T-helper 2 cell treated with Interferon-gamma antibody and Interleukin-4, amounts not matched to agents 100 ng/mL and 5 ng/mL, for 36 hours (primary cell): ENCODE data around the gene VAC14. TPM values are rescaled to one million over a fixed set of nuclear protein-coding genes. Genes with fewer than 3 reads are reported as not detected.
"Not testable (repeated sequence)": the region's sequence is repeated elsewhere in the genome, so short reads cannot be mapped to it uniquely, and the experiment has no call there.

Source experiments
- intact Hi-C: fragments of 100-400 bp; cut with micrococcal nuclease; formaldehyde crosslinking; loops from one replicate; pipeline ENCODE4 v1.15.1; 2023
- total RNA-seq: library from RNA; stranded (reverse); gene quantifications from 2 replicates; pipeline ENCODE4 v1.2.3, GENCODE V29; 2022

The VAC14 gene
- total RNA-seq, 1 donor from 2014 or later = 37.3 TPM

DNA sequence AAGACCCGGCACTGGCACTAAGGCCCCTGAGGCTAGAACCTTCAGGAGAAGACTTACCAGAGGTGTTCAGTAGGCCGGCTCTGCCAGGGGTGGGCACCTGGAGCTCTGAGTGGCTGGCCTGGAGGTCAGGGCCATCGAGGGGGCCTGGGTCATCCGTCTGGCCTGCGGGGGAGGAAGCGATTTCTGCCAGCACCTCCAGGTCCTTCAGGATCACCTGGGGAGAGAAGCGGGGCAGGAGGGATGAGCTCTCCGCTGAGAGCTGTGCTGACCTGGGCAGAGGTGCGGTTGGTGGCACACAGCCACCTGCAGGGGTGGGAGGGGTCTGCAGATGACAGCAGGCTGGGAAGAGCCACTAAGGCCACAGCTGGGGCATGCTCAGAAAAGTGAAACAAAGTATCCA is 56.6 kb downstream of the VAC14 start:
- intact Hi-C loops = no loop called here

DNA sequence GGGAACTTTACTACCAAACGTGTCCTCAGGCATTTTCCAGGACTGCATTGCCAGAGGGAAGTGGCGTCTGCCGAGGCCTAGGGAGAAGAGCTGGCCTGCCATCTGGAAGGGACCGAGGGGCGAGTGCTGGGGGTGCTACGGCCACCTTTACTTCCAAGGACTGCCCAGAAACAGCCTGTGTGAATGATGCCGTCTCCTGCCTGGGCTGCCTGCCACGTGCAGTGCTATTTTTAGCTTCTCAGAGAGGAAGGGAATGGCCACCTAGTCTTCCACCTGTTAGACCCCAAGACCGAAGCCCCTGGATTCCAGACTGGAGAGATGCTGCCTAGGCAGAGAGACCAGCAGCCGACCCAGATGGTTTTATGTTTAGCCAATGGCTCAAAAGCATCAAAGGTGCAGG is 57.2 kb downstream of the VAC14 start:
- intact Hi-C loops = no loop called here

DNA sequence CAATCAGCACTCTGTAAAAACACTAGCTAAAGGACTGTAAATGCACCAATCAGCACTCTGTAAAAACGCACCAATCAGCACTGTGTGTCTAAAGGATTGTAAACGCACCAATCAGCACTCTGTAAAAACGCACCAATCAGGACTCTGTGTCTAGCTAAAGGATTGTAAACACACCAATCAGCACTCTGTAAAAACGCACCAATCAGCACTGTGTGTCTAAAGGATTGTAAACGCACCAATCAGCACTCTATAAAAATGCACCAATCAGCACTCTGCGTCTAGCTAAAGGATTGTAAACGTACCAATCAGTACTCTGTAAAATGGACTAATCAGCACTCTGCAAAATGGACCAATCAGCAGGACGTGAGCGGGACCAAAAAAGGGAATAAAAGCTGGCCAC is 58.0 kb downstream of the VAC14 start:
- intact Hi-C loops = not testable (repeated sequence)

DNA sequence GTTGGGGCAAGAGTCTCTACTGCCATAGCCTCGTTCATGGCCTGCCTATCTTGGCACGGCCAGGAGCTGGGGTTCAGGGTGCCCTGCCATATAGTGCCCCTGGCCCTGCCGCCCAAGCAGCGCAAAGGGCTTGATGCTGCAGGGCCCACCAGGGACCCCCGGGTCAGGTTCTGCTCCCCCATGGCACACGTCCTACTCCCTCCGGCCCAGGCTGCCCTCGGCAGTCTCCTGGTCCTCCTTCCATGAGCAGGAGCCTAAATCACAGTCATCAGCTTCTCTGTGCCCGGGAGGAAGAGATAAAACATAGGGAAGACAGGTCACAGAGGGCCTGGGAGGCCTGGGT is 59.2 kb downstream of the VAC14 start:
- intact Hi-C loops = no loop called here

DNA sequence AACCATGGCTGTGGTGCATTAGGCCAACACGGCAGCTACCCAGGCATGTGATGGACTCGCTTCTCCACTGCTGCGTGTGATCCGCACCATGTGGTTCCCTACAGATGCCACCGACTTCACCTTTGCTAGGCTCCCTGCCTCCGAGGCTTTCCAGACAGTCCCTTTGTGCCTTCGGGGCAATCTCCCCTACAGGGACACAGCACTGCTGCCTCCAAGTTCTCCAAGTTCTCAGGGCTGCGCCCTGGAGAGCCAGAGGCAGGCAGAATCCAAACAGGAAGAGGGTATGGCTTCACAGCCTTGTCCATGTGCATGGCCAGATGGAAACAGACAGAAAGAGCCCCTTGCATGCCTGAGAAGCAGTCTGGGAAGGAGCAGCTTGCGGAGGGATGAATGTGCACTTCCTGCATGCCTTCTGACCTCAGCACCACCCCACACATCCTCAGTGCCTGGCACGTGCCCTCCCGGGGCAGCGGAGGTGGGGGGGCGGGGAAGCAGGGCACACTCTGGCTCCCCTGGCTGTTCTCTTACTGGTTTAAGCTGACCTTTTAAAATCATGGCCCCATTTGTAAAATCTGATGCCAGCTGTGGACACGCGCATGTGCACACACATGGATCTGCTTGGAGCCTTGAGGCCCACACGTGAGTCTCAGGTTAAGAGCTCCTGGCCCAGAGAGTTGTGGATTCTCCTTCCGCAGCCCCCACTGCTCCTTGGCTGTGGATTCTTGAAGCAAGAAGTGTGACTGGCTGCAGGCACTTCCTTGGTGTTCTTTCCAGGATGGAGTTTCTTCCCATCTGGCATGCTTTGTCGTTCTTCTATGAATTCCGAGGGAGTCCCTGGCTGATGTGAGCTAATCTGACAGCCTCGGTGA is 59.8 kb downstream of the VAC14 start:
- intact Hi-C loops = no loop called here

DNA sequence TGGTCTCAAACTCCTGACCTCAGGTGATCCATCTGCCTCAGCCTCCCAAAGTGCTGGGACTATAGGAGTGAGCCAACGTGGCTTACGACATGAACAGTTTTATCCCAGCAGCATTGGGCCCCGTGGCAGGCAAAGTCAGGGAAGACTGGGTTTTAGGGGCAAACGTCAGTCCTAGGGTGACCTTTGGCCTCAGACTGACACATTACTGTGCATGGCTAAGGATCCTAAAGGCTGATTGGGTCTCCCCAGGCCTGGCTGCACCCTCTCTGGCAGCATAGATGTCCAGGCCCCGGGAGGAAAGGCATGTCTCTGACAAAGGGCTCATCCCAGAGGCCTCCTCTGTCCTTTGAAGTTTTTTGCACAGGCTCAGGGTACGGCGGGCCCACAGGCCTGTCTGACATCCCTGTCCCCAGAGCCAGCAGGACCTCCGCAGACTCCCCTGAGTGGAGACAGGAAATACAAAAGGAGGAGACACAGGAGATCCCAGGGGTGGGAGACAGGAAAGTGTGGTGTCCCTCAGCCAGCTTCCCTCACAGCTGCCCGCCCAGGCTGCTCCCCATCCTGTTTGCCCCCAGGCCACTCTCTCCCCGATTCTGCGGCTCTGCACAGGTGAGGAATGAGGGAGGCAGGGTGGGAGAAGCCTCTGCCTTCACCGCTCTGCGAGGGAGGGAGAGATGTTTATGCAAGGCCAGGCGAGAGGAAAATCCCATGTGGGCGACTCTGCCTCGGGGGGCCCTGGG is 60.6 kb downstream of the VAC14 start:
- intact Hi-C loops = no loop called here

DNA sequence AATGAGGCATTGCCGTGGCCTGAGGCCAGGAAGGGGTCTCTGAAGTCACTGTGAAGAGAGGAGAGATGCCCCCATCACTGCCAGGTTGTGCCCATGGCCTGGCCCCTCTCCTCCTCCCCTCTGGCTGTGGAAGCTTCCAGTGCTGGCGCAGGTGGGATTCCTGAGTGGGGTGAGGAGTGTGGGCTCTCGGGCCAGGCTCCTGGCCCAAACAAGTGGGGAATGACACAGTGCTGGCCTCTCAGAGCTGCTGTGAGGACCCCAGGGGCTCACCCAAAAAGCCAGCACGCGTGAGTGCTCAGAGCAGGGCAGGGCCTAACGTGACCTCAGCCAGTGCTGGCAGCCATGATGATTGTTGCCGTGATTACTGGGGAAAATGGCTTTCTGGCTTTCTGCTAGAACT is 61.6 kb downstream of the VAC14 start:
- intact Hi-C loops = loop anchor here (5.0 kb wide), 1 partner anchor 217 kb away; the partner anchor contains the start of genes COG4 and SF3B3

DNA sequence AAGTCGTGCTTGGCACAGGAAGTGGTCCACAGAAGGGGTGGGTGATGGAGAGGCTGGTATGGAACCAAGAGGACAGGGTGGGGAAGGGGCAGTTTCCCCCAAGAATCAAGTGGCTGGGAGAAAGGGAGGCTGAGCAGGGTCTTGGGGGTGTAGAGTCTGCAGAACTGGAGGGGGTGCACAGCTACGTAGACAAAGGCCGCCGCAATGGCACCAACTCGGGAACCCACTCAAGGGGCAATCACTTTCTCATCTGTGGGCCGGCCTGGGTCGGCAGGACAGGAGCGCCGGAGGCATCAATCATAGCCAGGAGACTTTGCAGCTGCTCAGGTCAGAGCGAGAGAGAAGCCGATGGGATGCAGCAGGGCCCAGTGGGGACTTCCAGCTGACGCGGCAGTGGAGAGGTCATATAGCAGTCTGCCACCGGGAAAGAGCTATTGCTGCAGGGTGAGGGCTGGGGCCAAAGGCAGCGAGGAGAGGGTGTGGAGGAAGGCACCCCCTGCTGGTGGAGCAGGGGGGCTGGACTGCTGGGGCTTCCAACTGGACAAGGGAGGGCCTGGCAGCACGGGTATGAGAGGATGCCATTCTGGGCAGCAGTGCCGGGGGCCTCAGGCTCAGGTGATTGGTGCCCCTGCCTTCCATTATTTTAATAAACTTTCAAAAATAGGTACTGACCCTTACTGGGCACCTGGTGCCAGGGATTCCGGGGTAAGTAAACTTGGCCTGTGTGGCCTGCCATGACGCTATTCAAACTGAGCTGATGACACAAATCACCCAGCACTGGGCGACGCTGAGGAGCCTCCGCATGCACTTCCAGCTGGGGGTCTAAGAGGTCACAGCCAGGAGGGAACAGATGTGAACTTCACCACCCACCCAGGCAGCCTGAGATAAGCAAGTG is 62.6 kb downstream of the VAC14 start:
- intact Hi-C loops = loop anchor here (5.0 kb wide), 1 partner anchor 216 kb away; the partner anchor contains the start of genes COG4 and SF3B3

DNA sequence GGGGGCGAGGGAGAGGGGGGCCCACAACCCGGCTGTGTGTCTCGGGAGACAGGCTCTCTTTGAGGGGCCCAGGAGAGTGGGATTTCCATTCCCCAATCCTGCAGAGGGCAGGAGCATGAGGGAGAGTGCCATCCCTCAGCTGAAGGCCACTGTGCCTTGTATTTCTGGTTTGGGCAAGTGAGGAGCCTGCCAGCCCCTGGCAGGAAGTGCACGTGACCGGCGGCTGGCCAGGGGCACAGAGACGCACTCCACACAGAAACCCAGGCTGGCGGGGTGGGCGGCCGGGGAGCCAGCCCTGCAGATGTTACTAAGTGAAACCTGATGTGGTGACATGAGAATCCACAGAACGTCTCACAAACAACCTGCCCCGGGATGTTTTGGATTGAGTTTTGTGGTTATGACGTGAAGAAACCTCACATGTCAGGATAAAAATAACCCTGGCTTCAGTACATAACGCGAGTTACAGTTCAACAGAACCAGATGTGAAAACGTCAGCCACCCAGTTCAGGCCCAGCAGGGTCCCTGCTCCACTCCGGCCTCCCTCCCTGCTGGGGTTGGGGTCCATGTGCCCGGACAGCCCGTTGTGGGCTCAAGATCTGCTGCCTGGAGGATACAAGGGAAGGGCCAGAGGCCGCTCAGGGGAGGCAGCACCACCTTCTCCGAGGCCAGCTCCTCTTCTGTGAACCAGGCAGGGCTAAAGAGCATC is 63.4 kb downstream of the VAC14 start:
- intact Hi-C loops = loop anchor here (1.0 to 5.0 kb wide), 4 partner anchors 34 to 215 kb away; partner anchors contain the start of genes COG4, SF3B3 and VAC14

DNA sequence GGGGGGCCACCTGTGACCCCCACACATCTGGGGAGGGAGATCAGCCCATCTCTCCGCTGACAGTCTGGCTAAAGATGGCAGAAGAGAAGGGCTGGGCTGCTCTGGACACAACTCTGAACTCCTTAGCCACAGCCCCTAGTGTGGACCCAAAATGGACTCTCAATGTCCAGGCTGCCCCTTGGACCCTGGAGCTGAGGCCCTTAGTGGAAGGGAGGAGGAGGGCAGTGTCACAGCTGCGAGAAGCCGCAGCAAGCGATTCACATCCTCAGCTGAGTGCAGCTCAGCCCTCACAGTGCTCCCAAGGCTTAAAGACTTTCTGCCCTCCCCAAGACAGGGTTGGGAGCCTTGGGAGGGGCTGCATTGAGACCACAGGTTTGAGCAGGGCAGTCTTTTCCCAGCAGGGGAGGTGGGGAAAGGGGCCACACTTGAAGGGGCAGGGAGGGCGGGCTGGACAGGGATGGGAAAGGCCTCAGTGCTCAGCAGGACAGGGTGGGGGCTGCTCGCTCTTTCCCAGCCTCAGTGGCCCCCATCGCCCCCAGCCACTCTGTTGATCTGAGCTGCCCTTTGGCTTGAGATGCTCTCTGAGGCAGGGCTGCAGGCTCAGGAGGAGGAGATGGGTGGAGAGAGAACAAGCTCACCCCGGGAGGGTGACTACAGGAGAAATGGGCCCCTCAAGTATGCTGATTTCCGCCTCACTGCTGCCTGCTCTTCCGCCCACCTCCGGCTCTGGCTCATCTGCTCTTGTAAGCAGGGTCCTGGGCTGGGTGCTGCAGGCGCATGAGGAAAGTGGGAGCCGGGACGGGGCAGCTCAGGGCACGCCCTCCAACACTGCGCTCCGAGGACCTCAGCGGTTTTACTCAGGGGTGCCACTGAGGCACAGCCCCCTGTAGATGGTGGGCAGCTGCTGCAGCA is 64.2 kb downstream of the VAC14 start:
- intact Hi-C loops = loop anchor here (1.0 to 5.0 kb wide), 4 partner anchors 35 to 214 kb away; partner anchors contain the start of genes COG4, SF3B3 and VAC14

DNA sequence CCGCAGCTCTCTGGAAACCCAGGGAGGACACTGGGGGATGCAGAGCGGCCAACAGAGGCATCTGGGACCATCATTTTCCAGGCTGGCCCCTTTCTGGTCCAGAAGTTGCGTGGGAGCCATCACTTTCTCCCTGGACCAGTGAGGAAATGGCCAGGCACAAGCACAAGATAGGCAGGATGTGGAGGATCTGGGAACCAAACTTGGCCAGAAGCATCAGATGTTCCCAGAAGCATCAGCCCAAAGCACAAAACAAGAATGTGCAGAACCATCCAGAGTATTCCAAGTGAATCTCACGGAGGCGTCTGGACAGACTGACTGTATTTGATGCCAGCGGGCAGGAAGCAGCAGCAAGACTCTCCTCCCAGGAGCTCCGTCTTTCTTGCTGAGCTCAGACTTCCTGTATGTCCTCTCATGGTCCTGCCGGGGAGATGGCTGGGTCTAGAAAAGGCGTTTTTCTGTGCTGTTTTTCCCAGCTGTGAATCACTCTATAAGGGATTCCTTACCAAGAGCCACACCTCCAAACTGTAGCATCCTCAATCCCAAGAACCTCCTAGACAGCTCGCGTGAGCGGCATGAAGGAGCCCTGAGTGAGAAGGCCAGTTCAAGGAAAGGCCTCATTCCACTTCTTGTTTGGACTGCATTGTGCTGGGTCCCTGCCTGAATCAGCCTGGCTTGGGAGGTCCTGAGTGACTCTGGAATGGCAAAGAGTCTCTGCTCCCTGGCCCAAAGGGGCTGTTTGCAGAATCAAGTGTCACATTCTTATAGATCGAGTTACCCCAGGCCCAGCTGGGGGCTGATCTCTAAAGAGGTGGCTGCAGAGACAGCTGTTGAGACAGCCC is 65.6 kb downstream of the VAC14 start:
- intact Hi-C loops = loop anchor here (5.0 kb wide), 1 partner anchor 213 kb away; the partner anchor contains the start of genes COG4 and SF3B3

DNA sequence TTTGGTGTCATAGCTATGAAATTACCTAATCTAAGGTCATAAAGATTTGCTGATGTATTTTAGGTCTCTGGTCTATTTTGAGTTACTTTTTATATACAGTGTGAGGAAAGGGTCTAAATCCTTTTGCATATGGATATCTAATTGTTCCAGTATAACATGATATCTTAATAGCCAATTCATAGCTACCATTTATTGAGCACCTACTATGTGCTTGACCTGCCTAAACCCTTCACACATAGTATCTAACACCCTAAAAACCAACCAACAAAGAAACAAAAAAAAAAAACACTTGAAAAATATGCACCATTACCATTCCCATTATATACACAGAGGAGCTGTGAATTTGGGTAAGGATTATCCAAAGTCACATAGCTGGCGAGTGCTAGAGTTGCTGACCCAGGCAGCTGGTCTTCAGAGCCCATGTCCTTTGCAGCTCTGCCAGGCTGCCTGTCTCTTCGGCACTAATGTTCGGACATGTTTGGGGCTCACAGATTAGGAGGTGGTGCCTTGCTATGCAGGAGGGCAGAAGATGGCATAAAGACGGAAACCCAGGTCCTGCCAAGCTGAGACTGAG is 66.3 kb downstream of the VAC14 start:
- intact Hi-C loops = loop anchor here (5.0 kb wide), 1 partner anchor 212 kb away; the partner anchor contains the start of genes COG4 and SF3B3

DNA sequence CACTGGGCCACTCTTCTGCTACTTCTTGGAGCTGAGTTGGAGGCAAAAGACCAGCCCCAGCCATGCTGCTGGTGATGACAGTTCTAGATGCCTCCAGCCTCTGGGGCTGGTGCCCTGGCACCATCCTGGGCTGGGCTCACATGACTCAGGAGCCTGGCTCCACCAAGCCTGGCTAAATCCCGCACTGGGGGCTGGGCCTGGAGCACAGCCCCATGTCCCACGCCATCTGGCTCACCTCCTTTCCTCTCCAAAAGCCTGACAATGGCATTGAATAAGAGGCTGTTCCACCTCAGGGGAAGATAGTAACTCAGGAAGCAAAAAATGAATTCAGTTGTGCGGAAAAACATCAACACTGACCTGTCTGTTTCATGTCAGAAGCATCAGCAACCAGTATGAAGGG is 70.0 kb downstream of the VAC14 start:
- intact Hi-C loops = no loop called here

DNA sequence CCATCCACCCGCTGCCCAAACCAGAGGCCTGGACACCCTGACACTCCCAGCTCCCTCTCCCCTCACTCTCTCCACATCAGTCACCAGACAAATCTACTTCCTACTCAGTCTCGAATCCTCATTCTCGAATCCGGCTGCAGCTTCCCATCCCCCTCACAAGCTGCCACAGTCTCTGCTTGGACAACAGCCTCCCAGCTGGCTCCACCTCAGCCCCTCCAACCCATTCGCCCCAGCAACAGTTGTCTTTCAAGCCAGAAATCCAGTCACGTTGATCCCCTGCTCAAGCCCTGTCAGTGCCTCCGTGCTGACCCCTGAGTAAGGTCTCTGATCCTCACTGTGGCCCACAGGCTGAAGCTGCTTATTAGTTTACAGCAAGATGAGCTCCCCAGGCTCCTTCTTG is 70.9 kb downstream of the VAC14 start:
- intact Hi-C loops = no loop called here

DNA sequence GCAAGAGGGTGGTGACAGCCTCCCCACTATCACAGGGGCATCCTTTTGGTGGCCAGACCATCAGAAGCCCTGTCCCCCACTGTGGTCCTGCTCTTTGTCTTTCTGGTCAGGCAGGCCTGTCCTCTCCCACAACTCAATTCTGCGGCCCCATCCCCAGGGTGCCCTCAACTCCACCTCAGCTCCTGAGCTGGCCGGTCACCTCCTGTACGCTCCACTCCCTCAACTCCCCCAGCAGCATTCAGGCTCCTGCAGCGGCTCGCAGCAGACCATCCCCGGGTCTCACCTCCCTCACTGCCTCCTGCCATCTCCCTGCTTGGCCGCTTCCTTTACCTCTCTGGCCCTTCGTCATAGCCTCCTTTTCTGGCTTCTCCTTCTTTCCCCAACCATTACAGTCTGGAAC is 71.7 kb downstream of the VAC14 start:
- intact Hi-C loops = no loop called here

DNA sequence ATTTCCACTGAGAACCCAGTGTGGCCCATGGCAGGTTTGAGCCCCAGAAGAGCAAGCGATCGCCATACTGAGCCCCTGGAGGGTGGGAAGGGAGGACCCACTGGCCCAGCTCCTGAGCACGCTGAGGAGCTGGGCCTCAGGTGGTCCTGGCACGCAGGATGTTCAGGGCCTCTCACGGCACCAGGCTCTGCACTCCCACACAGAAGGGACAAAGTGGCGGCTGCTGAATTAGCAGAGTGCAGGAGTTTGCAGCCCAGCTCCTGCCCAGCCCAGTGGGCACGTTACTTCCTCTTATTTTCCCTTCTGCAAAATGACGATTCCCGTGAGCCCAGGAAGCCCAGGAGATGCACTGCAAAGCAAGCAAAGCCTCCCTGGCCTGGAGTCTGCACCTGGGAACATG is 72.8 kb downstream of the VAC14 start:
- intact Hi-C loops = no loop called here

DNA sequence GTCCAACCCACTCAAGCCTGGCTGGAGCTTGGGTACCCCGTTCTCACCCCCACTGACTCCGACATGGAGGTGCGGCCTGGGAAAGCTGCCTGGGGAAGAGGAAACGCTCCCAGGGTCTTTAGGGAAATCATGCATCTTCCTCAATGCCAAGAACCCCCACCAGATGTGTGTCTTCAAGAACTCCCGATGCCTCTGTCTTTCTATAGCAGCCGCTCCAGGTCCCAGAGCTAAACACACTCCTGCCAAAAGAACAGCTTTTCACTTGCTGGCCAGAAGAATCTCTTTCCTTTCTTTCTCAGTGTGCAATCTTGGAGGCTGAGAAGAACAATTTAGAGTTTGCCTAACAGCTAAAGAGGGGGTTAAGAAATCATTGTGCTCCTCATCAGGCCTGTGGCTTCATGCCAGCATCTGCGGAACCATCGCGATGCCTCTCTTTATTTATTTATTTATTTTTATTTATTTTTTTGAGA is 74.0 kb downstream of the VAC14 start:
- intact Hi-C loops = no loop called here
